Stimulated activated CD4-positive, alpha-beta T cell treated with anti-CD3 and anti-CD28 coated beads, Interleukin-12 subunit alpha, Interleukin-12 subunit beta, amount 100 ng/mL, for 24 hours (primary cell): ENCODE measurements around the gene CYFIP2.
"Not testable (repeated sequence)": the region's sequence is repeated elsewhere in the genome, so short reads cannot be mapped to it uniquely, and the experiment has no call there.

ENCODE experiments used
- DNase-seq, 2 experiments: peaks; one replicate each; pipeline ENCODE4 v3.0.0-alpha.2; 2020; ENCODE audit warnings: low read depth in 2 of 2

CYFIP2 gene

GRCh38 chr5:157265714-157266285 is at the start of gene CYFIP2:
Gene CYFIP2 (plus strand): TSS chr5:157266123. CDS start chr5:157285362, 19,239 bp downstream.
- DNase-seq, result peak; percentile 71 to 76

- DNase-seq, result no peak
These were observed 49.4 kb upstream of the CYFIP2 start for GRCh38 chr5:157216391-157217142.

GRCh38 chr5:157217289-157218024 is 48.5 kb upstream of the CYFIP2 start:
- DNase-seq, result peak in 1 of 2 experiments; percentile 54

- DNase-seq, result no peak
These were observed 46.2 kb upstream of the CYFIP2 start for GRCh38 chr5:157219491-157220271.

GRCh38 chr5:157221959-157222358 is 44.0 kb upstream of the CYFIP2 start:
- no peak for DNase-seq

- peak; percentile 52 to 63 for DNase-seq
These were observed 43.3 kb upstream of the CYFIP2 start for GRCh38 chr5:157222506-157223230.

GRCh38 chr5:157225469-157226422 is 40.2 kb upstream of the CYFIP2 start:
- no peak for DNase-seq

- DNase-seq, result no peak
These were observed 35.3 kb upstream of the CYFIP2 start for GRCh38 chr5:157230610-157231009.

GRCh38 chr5:157232706-157233105 is 33.2 kb upstream of the CYFIP2 start:
- DNase-seq, result no peak

GRCh38 chr5:157233515-157233914 is 32.4 kb upstream of the CYFIP2 start:
- no peak for DNase-seq

GRCh38 chr5:157236423-157236822 is 29.5 kb upstream of the CYFIP2 start:
- no peak for DNase-seq

- no peak for DNase-seq
These were observed 24.4 kb upstream of the CYFIP2 start for GRCh38 chr5:157241483-157241882.

GRCh38 chr5:157244704-157245103 is 21.2 kb upstream of the CYFIP2 start:
- not testable (repeated sequence) for DNase-seq

- DNase-seq, result no peak
These were observed 20.4 kb upstream of the CYFIP2 start for GRCh38 chr5:157245476-157245875.

- no peak for DNase-seq
These were observed 20.0 kb upstream of the CYFIP2 start for GRCh38 chr5:157245886-157246285.

GRCh38 chr5:157247267-157247666 is 18.7 kb upstream of the CYFIP2 start:
- DNase-seq, result no peak

GRCh38 chr5:157248821-157249470 is 17.0 kb upstream of the CYFIP2 start:
- no peak for DNase-seq

- DNase-seq, result no peak
These were observed 13.0 kb upstream of the CYFIP2 start for GRCh38 chr5:157252711-157253465.

- no peak for DNase-seq
These were observed 12.4 kb upstream of the CYFIP2 start for GRCh38 chr5:157253547-157253946.
